Measurements from ENCODE around the gene THPO. TPM values are rescaled to one million over a fixed set of nuclear protein-coding genes. Genes with fewer than 3 reads are reported as not detected.

THPO gene
- total RNA-seq, 1 experiment from 2014 or later, result 0.55 TPM

GRCh38 chr3:184372296-184372821 lies 5.6 kb downstream of the THPO start:
- ChIA-PET CTCF (interaction anchor here (0.6 to 4.8 kb wide), 39 partner anchors 9 to 477 kb away, joined by 3 to 183 read pairs (median 11); partner anchors contain the start of genes CHRD, EPHB3 and FAM131A), POLR2A (interaction anchor here (0.7 to 1.3 kb wide), 2 partner anchors 9 to 10 kb away, joined by 3 to 9 read pairs; partner anchors contain the start of genes CLCN2 and POLR2H)
- DNase-seq (ENCODE audit: low spot score) (no peak), ATAC-seq (no peak)
- H3K27ac Mint-ChIP-seq, result no peak overlapping the region
- peaks cover 59% of the 10 kb centered on the region for H3K4me1 Mint-ChIP-seq
- peaks cover 5% of the 10 kb centered on the region for H3K27me3 Mint-ChIP-seq (ENCODE audit: low read depth)
- no peak overlapping the region for H3K4me3 Mint-ChIP-seq
- H3K36me3 Mint-ChIP-seq, result peaks cover 24% of the 10 kb centered on the region
- TF ChIP-seq, protein P1, sequence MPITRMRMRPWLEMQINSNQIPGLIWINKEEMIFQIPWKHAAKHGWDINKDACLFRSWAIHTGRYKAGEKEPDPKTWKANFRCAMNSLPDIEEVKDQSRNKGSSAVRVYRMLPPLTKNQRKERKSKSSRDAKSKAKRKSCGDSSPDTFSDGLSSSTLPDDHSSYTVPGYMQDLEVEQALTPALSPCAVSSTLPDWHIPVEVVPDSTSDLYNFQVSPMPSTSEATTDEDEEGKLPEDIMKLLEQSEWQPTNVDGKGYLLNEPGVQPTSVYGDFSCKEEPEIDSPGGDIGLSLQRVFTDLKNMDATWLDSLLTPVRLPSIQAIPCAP (CRISPR knock-in tag; IDR thresholded peaks at IDR 0.05), result no peak
- TF ChIP-seq SP1 (CRISPR knock-in tag; conservative IDR thresholded peaks at IDR 0.05), result no peak
- TF ChIP-seq MXD4 (CRISPR knock-in tag; IDR thresholded peaks at IDR 0.05; ENCODE audit: borderline replicate concordance), result no peak
- TF ChIP-seq CREB1 (CRISPR knock-in tag; IDR thresholded peaks at IDR 0.05), result no peak
- no peak for TF ChIP-seq ZNF671 (CRISPR knock-in tag; IDR thresholded peaks at IDR 0.05)
- TF ChIP-seq ATF1 (CRISPR knock-in tag; IDR thresholded peaks at IDR 0.05), result no peak
- TF ChIP-seq SMAD4 (CRISPR knock-in tag; IDR thresholded peaks at IDR 0.05), result no peak
- TF ChIP-seq TEAD4 (CRISPR knock-in tag; IDR thresholded peaks at IDR 0.05), result no peak
- TF ChIP-seq ZNF281 (CRISPR knock-in tag; IDR thresholded peaks at IDR 0.05), result no peak
- no peak for TF ChIP-seq MYBL2 (CRISPR knock-in tag; IDR thresholded peaks at IDR 0.05)
- no peaks in the 10 kb centered on the region for H3K9me3 Mint-ChIP-seq

- POLR2A ChIA-PET, result interaction anchor here (0.5 to 1.3 kb wide), 5 partner anchors 9 to 154 kb away, joined by 3 to 9 read pairs (median 5); partner anchors contain the start of genes CLCN2 and POLR2H
- H3K9me3 Mint-ChIP-seq, result no peaks in the 10 kb centered on the region
- TF ChIP-seq, protein P2, sequence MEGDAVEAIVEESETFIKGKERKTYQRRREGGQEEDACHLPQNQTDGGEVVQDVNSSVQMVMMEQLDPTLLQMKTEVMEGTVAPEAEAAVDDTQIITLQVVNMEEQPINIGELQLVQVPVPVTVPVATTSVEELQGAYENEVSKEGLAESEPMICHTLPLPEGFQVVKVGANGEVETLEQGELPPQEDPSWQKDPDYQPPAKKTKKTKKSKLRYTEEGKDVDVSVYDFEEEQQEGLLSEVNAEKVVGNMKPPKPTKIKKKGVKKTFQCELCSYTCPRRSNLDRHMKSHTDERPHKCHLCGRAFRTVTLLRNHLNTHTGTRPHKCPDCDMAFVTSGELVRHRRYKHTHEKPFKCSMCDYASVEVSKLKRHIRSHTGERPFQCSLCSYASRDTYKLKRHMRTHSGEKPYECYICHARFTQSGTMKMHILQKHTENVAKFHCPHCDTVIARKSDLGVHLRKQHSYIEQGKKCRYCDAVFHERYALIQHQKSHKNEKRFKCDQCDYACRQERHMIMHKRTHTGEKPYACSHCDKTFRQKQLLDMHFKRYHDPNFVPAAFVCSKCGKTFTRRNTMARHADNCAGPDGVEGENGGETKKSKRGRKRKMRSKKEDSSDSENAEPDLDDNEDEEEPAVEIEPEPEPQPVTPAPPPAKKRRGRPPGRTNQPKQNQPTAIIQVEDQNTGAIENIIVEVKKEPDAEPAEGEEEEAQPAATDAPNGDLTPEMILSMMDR (IDR thresholded peaks at IDR 0.05), result peak; percentile 72
- TF ChIP-seq ZNF423 (CRISPR knock-in tag; IDR thresholded peaks at IDR 0.05) (0 out of 2 replicates have a peak, but pooled peaks have one; percentile 15), HMGXB4 (CRISPR knock-in tag; IDR thresholded peaks at IDR 0.05) (no peak), ETV6 (CRISPR knock-in tag; IDR thresholded peaks at IDR 0.05) (0 out of 2 replicates have a peak, but pooled peaks have one; percentile 32)
- H3K36me3 Mint-ChIP-seq, result peaks cover 32% of the 10 kb centered on the region
- ATAC-seq (peak; percentile 86), DNase-seq (ENCODE audit: low spot score) (peak; percentile 82)
- peak overlapping the region; percentile 73; the same call in 1 of the 2 replicates for H3K27ac Mint-ChIP-seq
- peaks cover 51% of the 10 kb centered on the region for H3K4me1 Mint-ChIP-seq
- CTCF ChIA-PET, result interaction anchor here (0.6 to 4.8 kb wide), 62 partner anchors 9 to 413 kb away, joined by 3 to 183 read pairs (median 7); partner anchors contain the start of genes CHRD, EPHB3 and FAM131A
- no peak overlapping the region for H3K4me3 Mint-ChIP-seq
- H3K27me3 Mint-ChIP-seq (ENCODE audit: low read depth), result peaks cover 4% of the 10 kb centered on the region
Measured at GRCh38 chr3:184371570-184372018, 6.4 kb downstream of the THPO start.
